ENCODE results near the gene SORCS2.

Gene SORCS2

GRCh38 chr4:7294176-7294756, 101.9 kb downstream of the SORCS2 start:
- DNase-seq, result no peak

DNA sequence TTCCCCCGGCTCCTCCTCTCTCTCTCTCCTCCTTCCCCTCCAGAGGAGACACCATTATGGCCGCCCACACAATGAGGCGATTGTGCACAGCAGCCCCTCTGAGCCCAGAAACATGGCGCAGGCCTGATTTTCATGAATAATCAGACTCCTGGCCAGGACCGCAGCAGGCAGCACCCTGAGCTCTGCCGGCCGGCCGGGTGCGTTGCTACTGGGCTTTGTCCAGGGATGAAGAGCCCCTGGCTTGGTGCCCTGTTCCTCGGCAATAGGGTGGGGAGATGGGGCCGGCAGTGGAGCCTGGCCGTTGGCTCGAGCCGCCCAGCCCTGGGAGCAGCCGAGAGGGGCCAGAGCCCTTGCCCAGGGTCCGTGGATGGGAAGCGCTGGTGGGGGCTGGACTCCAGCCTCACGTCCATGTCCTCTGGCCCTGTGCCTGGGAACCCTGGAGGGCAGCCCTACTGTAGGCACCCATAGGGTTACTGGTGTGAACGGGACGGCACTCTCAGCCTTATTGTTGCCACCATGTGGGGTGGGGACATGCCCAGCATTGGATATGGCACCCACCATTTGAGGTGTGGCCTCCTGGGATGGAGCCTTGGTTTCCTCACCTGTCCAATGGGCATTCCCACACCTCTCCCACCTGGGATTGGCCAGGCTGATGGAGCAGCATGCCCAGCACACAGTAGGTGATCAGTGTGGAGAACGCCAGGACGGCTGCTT, 103.0 kb downstream of the SORCS2 start:
- no peak for DNase-seq

GRCh38 chr4:7295911-7296660, 103.7 kb downstream of the SORCS2 start:
- peak; percentile 16 to 33 for DNase-seq

- no peak for DNase-seq
Observed at GRCh38 chr4:7296661-7297335, 104.5 kb downstream of the SORCS2 start.

DNA sequence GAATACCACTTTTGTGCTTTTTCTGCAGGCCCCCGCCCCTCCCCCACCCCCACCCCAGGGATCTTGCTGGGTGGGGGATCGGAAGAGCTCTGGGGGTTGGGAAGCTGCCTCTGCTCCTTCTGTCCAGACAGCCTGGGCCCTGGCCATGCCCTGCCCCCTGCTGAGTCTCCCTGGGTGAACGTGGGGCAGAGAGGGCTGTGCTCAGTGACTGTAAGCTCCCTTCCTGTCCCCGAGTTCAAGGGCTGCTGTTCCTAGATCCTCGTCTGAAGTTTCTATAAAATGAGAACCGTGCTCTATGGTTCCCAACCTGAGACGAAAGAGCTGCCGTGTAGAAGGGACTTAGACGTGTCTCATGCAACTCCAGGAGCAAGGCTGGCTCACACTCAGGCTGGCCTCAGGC, 105.0 kb downstream of the SORCS2 start:
- no peak for DNase-seq

DNA sequence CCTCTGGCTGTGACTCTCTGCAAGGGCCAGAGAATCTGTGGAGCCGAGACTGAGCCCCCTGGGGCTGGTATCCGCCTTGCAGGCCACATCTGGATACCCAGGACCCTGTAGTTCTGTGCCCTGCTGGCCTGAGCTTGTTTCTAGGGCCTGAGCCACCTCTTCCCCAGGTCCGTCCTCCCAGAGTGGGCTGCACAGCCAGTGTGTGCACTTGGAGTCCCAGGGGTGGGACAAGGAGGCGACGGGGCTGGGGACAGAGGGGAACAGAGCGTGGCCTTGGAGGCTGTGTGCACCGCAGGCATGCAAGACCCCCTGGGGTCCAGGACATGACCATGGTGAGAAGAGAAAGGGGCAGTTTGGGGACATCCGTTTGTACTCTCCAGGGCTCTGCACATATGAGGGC, 105.5 kb downstream of the SORCS2 start:
- DNase-seq, result no peak

GRCh38 chr4:7298619-7299009, 106.3 kb downstream of the SORCS2 start:
- no peak for DNase-seq

DNA sequence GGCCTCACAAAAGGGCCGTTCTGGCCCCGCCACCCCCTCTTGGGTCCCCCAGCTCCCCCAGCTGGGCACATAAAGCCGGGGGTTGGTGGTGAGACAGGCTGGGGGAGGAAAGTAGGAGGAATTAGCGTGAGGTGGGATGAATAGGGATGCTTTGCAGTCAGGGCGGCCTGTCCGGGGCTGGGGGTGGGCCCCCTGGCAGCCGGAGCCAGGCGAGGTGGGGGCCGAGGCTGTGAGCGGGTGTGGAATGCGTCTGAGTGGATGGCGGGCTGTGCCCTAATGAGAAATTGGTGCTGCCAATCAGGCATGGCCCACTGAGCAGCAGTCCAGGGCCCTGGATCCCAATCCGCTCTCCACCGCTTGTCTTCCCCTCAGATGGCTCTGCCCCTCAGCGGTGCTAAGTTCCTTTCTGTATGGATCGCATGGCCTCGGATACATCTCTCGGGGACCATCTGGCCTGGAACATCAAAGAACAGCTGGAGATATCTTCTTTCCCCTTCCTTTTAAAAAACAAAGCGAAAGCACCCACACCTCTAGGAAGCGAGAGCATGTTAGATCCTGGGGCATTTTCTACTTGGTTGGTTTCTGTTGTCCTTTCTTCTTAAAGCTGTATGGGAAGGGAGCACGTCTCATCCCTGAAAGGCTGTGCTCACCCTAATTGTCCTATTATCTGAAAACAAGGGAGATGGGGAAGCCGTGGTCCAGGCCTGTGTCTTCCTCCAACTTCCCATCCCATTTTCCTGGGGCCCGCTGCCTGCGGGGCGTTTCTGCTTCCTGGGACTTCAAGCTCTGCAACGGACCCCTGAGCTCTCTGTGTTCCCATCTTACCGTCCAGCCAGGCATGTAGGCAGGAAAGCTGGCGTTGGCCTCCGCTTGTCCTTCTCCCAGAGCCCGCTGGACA, 106.9 kb downstream of the SORCS2 start:
- peak; percentile 96 to 98 for DNase-seq

GRCh38 chr4:7299908-7300710, 107.8 kb downstream of the SORCS2 start:
- DNase-seq, result no peak

- DNase-seq, result no peak
Observed at GRCh38 chr4:7300711-7301095, 108.4 kb downstream of the SORCS2 start.

DNA sequence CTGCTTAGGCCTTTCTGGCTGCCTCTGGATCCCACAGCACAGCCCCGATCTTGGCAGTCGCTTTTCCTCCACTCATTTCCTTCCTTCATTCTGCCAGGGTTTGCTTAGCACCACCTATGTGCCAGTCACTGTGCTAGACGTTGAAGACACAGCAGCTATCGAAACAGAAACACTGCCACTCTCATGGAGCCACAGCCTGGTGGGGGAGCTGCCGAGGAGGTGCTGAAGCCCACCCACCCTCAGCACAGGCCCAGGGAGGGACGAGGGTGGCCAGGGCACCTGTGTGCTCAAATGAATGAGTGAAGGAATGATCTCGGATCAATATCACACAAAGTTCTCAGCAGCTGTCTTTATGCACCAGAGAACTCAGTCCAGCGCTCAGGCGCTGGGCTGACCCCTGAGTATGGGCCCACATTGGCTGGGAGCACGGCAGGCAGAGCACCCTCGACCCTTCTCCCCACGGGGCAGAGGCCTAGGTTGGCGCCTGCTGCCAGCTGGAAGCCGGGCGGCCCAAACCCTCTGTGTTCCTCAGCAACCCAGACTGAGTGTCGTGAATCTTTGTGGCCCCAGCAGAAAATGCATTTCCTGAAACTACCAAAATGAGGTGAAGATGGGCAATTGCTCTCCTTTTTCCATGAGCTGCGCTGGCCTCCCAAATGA, 108.9 kb downstream of the SORCS2 start:
- no peak for DNase-seq

- no peak for DNase-seq
Observed at GRCh38 chr4:7301846-7302630, 109.7 kb downstream of the SORCS2 start.

- no peak for DNase-seq
Observed at GRCh38 chr4:7302781-7303404, 110.6 kb downstream of the SORCS2 start.

DNA sequence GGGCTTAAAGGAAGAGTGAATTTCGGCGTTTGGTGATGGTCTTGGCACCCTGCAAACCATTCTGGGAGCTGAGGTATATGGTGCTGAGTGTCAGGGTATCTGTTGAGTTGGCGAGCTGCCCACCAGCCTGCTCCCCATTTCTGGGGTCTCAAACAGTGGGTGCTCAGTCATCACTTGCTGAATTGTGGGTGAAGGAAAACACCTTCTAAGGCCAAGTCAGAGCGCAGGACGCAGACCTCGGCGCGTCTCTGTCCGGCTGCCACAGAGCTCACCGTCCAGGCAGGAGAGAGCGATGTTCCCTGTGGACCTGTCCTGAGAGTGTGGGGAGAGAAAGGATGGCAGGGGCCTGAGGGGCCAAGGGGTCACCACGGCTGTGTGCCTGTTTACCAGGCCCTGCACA, 111.2 kb downstream of the SORCS2 start:
- no peak for DNase-seq

GRCh38 chr4:7304436-7304835, 112.1 kb downstream of the SORCS2 start:
- no peak for DNase-seq

- no peak for DNase-seq
Observed at GRCh38 chr4:7306021-7306965, 114.0 kb downstream of the SORCS2 start.

- DNase-seq, result no peak
Observed at GRCh38 chr4:7306986-7307385, 114.6 kb downstream of the SORCS2 start.

GRCh38 chr4:7307394-7308099, 115.2 kb downstream of the SORCS2 start:
- DNase-seq, result no peak

Data from NCI-H524 (cell line).